OCI-LY1 (cell line): Measurements from ENCODE around the gene RAN.
"Not testable (repeated sequence)": the region's sequence is repeated elsewhere in the genome, so short reads cannot be mapped to it uniquely, and the experiment has no call there.

Source experiments
- EZH2 ChIP-seq: fragments of 200-600 bp; sonication (generic), shearing (Covaris generic); IDR thresholded peaks from 2 replicates; pipeline ENCODE4 v1.8.0; 2017; ENCODE audit warnings: borderline replicate concordance, mixed run types, mild to moderate bottlenecking, antibody characterized with exemption, low read length, moderate library complexity, mixed read lengths
- TF ChIP-seq, protein P1 (sequence below): fragments of 200-600 bp; sonication (generic), shearing (Covaris generic); IDR thresholded peaks from 2 replicates; pipeline ENCODE4 v1.5.1; 2017; ENCODE audit warnings: mild to moderate bottlenecking, antibody characterized with exemption, low read length, moderate library complexity, mixed read lengths

DNA sequence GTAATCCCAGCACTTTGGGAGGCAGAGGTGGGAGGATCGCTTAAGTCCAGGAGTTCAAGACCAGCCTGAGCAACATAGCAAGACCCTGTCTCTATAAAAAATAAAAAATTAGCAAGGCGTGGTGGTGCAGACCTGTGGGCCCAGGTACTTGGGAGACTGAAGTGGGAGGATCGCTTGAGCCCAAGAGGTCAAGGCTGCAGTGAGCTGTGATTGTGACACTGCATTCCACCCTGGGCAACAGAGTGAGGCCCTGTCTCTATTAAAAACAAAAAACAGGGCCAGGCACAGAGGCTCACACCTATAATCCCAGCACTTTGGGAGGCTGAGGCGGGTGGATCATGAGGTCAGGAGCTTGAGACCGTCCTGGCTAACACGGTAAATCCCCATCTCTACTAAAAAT, 23.8 kb upstream of the RAN start:
- TF ChIP-seq, protein P1, sequence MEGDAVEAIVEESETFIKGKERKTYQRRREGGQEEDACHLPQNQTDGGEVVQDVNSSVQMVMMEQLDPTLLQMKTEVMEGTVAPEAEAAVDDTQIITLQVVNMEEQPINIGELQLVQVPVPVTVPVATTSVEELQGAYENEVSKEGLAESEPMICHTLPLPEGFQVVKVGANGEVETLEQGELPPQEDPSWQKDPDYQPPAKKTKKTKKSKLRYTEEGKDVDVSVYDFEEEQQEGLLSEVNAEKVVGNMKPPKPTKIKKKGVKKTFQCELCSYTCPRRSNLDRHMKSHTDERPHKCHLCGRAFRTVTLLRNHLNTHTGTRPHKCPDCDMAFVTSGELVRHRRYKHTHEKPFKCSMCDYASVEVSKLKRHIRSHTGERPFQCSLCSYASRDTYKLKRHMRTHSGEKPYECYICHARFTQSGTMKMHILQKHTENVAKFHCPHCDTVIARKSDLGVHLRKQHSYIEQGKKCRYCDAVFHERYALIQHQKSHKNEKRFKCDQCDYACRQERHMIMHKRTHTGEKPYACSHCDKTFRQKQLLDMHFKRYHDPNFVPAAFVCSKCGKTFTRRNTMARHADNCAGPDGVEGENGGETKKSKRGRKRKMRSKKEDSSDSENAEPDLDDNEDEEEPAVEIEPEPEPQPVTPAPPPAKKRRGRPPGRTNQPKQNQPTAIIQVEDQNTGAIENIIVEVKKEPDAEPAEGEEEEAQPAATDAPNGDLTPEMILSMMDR = not testable (repeated sequence)
- not testable (repeated sequence) for TF ChIP-seq EZH2
